GM19025 (cell line): ENCODE measurements around the gene NFKBIB.
A peak's percentile ranks its signal among the peaks of the same experiment; 100 is the strongest.
"Not testable (repeated sequence)": the region's sequence is repeated elsewhere in the genome, so short reads cannot be mapped to it uniquely, and the experiment has no call there.

ENCODE experiments used
- ATAC-seq: cut with Tn5 transposase; IDR thresholded peaks from one replicate; pipeline ENCODE4 v1.9.1; 2021; ENCODE audit warnings: mild to moderate bottlenecking, low read depth, moderate library complexity; ENCODE audit not compliant: unreplicated experiment

Gene NFKBIB, protein sequence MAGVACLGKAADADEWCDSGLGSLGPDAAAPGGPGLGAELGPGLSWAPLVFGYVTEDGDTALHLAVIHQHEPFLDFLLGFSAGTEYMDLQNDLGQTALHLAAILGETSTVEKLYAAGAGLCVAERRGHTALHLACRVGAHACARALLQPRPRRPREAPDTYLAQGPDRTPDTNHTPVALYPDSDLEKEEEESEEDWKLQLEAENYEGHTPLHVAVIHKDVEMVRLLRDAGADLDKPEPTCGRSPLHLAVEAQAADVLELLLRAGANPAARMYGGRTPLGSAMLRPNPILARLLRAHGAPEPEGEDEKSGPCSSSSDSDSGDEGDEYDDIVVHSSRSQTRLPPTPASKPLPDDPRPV

DNA sequence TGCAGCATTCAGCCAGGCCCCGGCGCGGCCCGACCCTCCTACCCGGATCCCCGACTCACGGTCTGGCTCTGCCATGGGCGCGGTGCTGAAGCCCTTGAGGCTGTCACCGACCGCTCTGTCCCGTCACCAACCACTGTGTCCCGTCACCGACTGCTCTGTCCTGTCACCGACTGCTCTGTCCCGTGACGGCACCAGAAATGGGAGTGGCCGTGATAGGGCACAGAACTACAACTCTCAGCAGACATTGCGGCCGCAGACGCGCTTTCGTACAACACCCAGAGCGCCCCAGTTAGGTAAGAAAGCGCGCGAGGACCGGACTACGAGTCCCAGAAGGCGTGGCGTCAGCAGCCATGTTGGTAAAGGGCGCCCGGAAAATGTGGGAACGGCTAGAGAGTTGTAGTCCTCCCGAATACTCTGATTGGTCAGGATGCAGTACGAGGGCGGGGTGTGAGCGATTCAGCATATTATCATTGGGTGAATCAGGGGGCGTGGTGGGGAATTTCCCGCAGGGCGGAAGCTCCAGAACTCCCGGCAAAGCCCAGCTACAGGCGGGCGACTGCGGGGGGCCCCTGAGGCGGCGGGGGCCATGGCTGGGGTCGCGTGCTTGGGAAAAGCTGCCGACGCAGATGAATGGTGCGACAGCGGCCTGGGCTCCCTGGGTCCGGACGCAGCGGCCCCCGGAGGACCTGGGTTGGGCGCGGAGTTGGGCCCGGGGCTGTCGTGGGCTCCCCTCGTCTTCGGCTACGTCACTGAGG lies at the start of gene NFKBIB, which contains the start of gene SIRT2:
NFKBIB (plus strand) TSS at position 523 of the 755 bp plus-strand sequence; CDS start at position 587, 64 bp downstream.
SIRT2 (minus strand) TSS at position 172 of the 755 bp plus-strand sequence; CDS start at position 75, 97 bp downstream.
- peak; percentile 91 for ATAC-seq

DNA sequence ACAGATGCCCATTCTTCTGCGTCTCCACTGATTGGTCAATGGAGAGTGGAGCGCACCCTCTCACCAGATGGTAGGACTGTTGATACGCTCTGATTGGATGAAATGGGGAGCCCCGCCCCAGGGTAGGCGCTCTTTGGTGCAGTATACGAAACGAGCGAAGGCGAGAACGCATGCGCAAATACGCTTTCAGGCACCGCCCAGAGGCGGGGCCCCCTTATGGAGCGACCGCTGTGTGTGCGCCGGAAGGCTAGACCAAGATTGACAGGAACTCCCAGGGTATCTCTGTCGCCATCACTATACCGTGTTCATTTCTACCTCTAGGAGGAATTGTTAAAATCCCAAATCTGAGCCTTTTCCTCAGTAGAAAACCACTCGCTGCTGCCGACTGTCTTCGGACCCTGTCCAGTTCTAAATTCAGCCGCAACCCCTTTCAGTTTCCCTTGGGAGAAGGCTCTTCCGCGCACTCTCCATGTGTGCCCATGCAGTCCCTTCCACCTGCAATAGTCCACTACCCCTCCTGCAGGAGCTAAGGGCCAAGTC lies 49.3 kb upstream of the NFKBIB start:
- peak; percentile 55 for ATAC-seq

- ATAC-seq, result no peak
These were observed 48.7 kb upstream of the NFKBIB start for GRCh38 chr19:38850976-38851621.

DNA sequence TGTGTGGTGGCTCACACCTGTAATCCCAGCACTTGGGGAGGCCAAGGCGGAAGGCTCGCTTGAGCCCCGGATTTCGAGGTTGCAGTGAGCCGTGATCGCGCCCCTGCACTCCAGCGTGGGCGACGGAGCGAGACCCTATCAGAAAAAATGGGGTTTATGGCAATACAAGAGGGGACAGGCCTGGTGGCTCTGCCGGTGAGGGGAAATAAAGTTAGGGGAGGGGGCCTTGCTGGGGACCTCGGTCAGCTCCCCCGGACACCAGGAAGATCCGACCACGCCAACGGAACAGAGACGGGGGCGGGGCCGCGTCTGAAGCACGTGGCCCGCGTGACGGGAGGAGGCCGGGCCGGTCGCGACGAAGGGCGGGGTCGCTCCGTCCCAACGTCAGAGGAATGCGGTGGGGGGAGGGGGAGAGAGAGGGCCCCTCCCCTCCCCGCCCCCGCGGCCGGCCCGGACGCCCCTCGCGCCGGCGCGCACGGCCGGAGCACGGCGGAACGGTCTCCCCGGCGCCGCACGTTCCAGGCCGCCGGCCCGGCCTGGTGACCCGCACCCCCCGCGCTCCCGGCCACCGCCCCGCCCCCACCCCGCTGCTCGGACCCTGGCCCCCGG lies 48.0 kb upstream of the NFKBIB start:
- ATAC-seq, result peak; percentile 15

GRCh38 chr19:38852231-38853044 lies 47.3 kb upstream of the NFKBIB start:
- ATAC-seq, result no peak

GRCh38 chr19:38853214-38853613 lies 46.6 kb upstream of the NFKBIB start:
- ATAC-seq, result no peak

GRCh38 chr19:38854961-38855360 lies 44.8 kb upstream of the NFKBIB start:
- not testable (repeated sequence) for ATAC-seq

GRCh38 chr19:38855751-38856150 lies 44.0 kb upstream of the NFKBIB start:
- not testable (repeated sequence) for ATAC-seq

GRCh38 chr19:38856813-38857212 lies 43.0 kb upstream of the NFKBIB start:
- ATAC-seq, result no peak

GRCh38 chr19:38859631-38860204 lies 40.1 kb upstream of the NFKBIB start:
- ATAC-seq, result not testable (repeated sequence)

GRCh38 chr19:38861368-38861767 lies 38.4 kb upstream of the NFKBIB start:
- no peak for ATAC-seq

DNA sequence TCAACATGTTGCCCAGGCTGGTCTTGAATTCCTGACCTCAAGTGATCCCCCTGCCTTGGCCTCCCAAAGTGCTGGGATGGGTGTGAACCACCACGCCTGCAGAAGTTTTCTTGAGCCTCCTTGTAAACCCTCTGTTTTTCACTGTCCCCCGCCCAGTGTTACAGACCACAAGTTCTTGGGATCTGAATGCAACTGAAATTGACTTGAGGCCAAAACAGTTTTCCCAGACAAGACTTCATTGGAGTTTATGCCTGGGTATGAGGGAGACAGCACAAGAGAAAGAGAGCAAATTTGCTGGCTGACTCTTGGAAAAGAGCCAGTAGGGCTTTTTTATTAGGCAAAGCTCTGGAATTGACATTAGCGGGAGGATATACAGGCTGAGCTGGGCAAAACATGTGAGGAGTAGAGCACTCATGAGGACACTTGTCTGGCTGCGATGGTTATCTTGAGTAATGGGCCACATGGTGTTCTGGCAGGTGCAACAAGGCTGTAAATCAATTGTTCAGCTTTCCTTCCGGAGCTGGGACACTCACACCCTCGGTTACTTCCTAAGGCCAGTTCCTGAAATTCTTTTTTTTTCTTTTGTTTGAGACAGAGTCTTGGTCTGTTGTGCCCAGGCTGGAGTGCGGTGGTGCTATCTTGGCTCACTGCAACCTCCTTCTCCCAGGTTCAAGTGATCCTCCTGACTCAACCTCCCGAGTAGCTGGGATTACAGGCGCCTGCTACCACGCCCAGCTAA lies 37.3 kb upstream of the NFKBIB start:
- no peak for ATAC-seq

GRCh38 chr19:38867171-38867780 lies 32.5 kb upstream of the NFKBIB start:
- no peak for ATAC-seq

- ATAC-seq, result no peak
These were observed 31.2 kb upstream of the NFKBIB start for GRCh38 chr19:38868551-38868950.

- ATAC-seq, result no peak
These were observed 30.5 kb upstream of the NFKBIB start for GRCh38 chr19:38869160-38869835.

GRCh38 chr19:38869836-38870607 lies 29.7 kb upstream of the NFKBIB start:
- ATAC-seq, result peak; percentile 72

GRCh38 chr19:38870612-38871011 lies 29.2 kb upstream of the NFKBIB start:
- ATAC-seq, result no peak
